Activated CD4-positive, alpha-beta T cell treated with anti-CD3 and anti-CD28 coated beads, Interleukin-2, amount 50 U/mL, for 48 hours (primary cell): ENCODE data around the gene BTBD1.
"Not testable (repeated sequence)": the region's sequence is repeated elsewhere in the genome, so short reads cannot be mapped to it uniquely, and the experiment has no call there.

Source experiments
- DNase-seq, 2 experiments: peaks; one replicate each; pipeline ENCODE4 v3.0.0-alpha.2; 2020

Gene BTBD1

DNA sequence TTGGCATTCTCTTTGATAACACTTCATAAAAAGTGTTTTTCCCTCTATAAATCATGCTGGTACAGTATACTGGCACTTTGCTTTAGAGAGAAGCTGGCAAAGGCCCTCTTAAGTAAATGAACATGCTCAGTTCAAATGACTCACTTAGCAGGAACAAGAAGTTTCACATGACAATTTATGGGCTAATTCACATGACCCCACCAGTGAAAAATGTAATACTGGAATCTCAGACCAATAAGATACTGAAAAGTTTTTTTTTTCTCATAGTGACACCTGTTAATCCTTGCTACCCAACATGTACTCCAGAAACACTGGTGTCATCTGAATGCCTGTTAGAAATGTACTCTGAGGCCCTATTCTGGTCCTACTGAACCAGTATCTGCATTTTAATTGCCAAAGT is 13.9 kb downstream of the BTBD1 start:
- DNase-seq = no peak

DNA sequence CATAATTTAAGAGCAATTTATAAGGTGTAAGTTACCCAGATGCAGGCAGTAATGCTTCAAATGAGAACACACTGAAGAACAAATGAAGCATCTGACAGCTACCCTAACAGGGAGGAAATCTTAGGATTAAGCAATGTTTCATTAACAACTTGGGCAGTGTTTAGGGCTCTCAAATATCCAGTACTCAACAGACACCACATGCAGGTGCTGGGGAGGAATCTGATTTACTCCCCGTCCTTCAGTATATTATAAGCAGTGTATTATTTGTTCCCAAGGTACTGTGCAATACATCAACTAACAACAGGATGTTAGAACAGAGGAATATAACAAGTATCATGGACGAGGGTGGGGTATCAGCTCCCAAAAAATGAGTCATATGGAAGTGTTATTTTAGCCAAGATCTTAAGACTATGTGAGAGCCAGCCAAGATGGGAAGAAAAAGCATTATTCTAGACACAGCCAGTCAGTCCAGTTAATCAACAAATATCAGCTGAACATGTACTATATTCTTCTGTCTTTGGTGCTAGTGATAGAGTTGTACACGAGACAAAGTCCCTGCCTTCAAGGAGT is 20.4 kb downstream of the BTBD1 start:
- no peak for DNase-seq

DNA sequence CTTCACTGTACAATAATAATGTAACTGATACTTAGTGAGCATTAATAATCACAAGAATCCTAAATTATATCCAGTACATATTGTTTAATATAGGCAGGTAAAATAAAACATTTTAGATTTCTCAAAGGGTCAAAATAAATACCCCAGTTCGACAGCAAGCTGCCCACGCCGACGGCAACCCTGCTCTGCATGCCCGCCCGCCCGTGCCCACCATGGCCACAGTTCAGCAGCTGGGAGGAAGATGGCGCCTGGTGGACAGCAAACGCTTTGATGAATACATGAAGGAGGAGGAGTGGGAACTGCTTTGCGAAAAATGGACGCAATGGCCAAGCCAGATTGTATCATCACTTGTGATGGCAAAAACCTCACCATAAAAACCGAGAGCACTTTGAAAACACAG is 22.9 kb downstream of the BTBD1 start:
- no peak for DNase-seq

DNA sequence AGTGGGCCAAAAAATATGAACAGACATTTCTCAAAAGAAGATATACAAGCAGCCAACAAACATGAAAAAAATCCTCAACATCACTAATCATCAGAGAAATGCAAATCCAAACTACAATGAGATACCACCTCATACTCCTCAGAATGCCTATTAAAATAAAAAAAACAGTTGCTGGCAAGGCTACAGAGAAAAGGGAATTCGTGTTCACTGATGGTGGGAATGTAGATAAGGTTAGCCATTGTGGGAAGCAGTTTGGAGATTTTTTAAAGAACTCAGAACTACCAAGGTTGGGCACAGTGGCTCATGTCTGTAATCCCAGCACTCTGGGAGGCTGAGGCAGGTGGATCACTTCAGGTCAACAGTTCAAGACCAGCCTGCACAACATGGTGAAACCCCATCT is 27.8 kb downstream of the BTBD1 start:
- no peak for DNase-seq

DNA sequence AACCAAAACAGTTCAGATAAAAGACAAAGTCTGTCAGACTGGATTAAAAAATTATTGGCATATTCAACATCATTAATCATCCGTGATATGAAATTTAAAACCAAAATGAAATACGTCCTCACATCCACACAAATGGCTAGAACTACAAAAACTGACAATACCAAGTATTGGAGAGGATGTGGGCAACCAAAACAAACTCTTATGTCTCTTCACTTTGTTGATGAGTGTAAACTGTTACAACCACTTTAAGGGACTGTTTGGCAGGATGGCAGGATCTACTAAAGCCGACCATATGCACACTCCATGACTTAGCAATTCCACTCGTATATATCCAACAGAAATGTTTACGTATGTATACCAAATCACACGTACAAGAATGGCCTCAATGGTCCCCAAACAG is 30.8 kb downstream of the BTBD1 start:
- DNase-seq = no peak

DNA sequence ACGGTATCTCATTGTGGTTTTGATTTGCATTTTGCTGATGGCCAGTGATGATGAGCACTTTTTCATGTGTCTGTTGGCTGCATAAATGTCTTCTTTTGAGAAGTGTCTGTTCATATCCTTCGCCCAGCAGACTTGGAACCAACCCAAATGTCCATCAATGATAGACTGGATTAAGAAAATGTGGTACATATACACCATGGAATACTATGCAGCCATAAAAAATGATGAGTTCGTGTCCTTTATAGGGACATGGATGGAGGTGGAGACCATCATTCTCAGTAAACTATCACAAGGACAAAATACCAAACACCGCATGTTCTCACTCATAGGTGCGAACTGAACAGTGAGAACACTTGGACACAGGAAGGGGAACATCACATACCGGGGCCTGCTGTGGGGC is 35.8 kb downstream of the BTBD1 start:
- DNase-seq = not testable (repeated sequence)

DNA sequence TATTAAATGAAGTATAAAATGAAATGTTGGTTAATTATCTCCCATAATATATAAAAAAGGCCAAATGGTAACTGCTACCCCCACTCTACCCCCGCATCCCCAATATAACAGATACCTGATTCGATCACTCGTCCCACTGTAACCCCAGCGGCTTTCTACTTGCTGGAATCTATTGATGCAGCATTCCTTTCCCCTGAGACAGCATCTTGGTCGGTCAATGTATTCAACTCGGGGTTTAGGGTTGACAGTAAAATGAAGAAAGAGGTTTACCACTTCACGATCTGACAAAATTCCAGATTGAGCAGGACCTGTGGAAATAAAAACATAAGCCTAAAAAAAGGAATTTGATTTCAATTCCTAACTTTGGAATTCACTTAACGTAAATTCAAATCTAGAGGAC is 37.0 kb downstream of the BTBD1 start:
- DNase-seq = no peak

DNA sequence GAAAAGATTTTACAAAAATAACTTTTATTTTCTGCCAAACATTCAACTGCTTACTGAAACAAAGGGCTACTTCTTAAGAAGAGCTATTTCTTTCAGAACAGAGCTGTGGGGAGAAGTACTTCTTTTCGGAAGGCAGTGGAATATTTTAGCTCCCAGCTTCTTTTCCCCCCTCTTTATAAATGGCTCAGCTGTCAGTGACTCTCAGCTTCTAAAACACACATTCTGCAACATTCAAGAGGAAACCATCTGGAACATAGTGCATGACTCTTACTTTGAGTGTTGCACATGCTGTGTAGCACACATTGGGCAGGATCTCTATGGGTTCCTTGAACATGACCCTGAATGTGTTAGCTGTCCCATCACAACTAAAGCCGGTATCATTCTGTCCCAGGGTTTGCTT is 48.6 kb downstream of the BTBD1 start:
- DNase-seq = no peak

DNA sequence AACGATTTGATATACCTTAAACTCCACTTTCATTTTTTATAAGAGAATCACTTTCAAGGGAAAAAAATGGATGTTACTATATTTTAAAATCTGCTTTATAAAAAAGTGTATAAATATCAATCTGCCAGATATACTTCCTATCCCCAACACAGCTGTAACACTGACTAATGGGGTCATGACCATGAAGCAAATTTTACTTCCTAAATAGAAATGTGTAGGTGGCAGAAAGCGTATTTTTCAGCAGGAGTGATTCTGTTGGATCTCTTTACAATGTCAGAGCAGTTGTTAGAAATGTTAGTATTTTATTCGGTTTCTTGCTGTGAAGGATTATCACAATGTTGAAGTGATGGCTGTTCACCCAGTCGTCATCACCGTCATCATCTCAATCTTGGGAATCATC is 50.1 kb downstream of the BTBD1 start:
- DNase-seq = no peak

DNA sequence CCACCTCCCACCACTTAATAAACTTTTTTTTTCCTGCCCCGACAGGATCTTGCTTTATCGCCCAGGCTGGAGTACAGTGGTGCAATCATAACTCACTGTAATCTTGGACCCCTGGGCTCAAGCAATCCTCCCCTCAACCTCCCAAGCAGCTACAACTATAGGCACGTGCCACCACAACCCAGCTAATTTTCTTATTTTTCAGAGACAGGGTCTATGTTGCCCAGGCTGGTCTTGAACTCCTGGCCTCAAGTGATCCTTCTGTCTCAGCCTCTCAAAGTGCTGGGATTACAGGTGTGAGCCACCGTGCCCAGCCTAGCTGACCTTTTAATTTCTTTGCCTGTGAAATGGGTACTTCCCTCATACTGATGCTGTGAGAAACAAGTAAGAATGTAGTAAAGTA is 51.7 kb downstream of the BTBD1 start:
- DNase-seq = no peak

DNA sequence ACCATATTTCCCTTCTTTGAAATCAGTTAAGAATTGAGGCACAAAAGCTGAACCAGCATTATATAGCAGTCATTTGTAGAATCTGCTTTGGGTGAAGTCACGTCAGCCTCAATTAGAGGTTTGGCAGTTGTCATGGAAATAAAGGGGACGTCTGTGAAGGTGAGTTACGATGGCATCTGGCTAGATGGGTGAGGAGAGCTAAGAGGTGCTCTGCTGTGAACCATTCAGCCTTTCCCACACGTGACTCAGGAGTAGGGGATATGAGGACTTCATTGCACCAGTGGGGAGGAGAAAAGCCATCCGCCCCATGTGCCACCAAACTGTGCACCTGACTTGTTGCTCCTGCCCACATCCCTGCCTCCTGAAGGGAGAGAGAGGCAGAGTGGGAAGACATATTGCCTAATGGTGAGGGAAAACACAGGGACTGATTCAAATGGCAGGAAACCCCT is 52.8 kb downstream of the BTBD1 start:
- no peak for DNase-seq

DNA sequence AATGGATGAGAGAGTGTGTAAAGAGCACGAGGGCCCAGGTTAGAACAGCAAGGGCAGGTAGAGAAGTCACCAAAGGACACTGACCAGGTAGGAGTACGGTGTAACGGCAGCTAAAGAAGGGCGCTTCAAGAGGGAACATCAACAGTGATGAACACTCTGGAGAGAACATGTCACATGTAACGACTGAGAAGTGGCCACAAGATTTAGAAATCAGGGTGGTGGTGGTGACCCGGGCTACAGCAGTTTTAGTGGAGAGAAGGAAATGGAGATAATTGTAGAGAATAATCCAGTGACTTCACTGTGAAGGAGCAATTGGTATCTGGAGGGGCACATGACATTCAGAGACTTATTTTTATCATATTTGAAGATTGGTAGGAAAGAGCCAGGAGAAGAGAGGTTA is 54.4 kb downstream of the BTBD1 start:
- DNase-seq = no peak

DNA sequence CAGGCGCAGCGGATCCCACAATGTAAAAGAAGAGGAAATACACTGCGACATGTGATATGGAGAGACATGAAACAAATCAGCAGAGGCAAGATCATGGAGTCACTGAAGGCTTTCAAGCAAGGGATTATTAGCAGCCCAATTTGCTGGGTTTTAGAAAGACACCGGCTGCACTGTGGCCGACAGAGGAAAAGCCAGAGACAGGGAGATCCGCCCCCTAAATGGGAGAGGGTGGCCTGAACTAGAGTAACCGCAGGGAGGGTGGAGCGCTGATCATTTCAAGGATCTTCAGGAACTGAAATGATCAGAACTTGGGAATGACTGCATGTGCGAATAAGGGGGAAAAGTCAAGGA is 55.0 kb downstream of the BTBD1 start:
- DNase-seq = no peak

DNA sequence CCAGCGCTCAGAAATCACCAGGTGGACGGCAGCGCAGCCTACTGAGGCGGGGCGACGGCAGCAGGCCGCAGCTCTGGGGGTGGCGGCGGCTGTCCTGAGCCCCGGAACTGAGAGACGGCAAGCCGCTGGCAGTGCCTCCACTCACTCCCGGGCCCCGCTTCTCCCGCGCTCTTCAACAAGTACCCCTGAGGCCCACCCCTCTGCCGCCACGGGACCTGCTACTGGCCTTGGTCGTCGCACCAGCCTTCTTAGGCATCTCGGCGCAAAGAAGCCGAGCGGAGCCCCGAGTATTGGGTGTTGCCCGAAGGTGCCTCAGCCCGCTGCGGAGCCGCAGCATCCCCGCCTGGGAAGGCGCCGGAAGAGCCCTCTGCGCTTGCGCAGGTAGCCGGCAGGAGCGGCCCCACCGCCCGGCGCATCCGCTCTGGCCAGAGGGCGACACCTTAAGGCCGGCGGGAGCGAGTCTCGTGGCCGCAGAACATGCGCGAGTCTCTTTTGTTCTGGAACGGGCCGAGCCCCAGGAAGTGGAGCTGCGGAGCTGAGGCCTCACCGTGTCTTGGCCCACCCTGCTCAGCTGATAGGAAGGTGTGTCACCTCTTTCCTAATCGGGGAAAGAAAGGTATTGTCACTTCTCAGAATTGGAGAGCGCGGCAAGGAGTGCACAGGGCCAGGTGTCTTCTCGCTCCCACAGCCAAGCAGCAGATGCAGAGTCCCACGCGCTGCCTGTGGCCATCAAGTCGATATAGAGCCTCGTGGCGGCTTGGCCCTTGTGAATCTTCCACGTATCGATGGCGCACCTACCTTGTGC is 55.6 kb downstream of the BTBD1 start, which contains the start of gene C15orf40:
Gene C15orf40 (minus strand): TSS at position 369 of the 805 bp plus-strand sequence. CDS start 32 bp downstream, at position 337.
- peak; percentile 83 to 88 for DNase-seq

DNA sequence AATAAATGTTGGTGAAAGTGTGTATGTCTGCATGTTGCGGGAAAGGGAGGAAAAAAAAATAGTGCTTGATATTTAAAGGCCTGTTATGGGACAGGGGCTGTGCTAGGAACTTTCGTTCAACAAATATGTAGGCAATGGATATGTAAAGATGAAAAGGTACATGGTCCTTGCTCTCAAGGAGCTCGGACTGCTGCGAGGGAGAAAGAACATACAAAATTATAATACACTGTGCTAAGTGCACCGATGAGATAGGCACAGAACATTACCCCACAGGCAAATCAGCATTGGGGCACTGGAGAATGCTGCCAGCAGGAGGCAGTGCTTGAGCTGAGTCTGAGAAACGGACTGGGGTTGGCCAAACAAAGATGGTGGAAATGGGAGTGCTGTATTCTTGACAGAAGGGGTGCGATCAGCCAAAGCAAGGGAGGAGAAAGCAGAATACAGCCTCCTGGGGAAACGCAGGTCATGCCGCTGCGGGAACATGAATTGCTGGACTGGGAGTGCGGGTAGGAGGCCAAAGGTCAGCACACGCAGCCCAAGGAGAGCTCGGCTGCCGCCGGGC is 56.3 kb downstream of the BTBD1 start:
- DNase-seq = peak; percentile 86 to 89

DNA sequence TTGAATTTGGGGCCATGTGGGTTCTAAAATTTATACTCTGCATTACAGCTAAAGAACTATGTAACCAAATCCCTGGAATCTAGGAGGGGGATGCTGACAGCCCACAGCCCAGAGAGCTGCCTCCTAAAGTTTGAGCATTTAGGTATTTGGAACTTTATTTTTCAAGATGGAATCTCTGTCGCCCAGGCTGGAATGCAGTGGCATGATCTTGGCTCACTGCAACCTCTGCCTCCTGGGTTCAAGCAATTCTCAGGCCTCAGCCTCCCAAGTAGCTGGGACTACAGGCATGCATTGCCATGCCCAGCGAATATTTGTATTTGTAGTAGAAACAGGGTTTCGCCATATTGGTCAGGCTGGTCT is 66.4 kb downstream of the BTBD1 start:
- not testable (repeated sequence) for DNase-seq

DNA sequence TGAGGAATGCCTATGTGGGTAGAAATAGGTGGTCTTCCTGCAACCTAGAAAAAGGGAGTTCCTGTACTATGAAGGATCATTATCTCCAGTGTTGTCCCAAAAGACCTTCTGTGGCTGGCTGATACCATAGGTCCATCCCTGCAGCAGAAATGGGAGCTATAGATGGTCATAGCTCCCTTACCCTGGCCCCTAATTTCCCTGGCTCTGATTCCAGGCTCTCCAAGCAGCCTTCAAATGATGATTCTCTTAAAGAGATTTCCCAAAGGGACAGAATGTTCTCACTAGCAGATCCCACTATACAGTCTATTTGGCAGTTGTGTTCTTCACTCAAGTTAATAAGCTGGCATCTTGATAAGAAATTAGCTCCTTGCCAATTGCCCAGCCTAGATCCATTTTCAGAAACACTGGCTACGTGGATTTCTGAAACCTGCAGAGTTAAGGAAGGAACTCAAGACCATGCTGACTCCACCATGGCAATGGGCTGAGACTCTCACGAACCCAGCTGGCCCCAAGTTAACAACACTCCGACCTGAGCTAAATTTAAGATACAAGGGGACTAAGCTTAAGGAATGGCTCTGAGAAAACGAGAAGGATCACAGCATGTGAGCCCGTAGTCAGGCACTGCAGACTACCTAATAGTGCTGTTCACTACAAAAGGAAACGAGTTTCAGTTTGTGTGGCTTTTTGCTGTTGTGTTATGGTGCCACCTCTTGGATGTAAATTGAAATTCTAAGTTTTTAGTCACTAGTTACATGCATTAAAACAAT is 67.0 kb downstream of the BTBD1 start:
- peak; percentile 13 to 21 for DNase-seq

DNA sequence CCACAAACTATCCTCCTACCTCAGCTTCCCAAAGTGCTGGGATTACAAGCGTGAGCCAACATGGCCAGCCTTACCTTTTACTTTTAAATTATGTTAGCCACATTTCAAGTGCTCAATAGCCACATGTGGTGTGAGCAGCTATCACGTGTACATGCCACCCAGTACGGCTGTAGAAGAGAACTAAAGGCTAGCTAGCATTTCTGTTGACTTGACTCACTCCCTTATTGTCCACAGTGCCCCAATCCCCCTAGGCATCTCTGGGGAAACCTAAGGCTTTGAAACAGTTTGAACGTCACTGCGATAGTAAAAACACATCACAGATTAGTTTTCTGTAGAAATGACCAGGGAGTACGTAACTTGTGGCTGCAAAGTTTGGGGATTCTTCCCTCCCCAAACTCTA is 67.6 kb downstream of the BTBD1 start:
- DNase-seq = no peak

DNA sequence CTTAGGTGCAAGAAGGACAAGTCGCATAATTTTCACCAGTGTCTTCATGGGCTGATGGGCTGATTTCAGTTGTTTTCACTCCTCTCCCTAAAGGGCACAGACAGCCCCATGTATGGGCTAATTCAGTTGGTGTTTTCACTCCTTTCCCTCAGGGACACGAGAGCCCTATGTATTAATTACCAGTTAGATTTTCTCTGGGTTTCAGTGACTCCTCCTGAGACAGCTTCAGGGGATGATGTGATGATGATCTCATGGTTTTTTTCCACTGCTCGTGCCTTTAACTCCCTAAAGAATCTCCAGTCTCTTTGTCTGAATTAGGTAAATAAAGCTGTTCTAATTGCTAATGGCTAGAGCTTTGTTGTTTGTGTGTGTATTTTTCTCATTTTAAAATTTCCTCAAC is 71.1 kb downstream of the BTBD1 start:
- no peak for DNase-seq

DNA sequence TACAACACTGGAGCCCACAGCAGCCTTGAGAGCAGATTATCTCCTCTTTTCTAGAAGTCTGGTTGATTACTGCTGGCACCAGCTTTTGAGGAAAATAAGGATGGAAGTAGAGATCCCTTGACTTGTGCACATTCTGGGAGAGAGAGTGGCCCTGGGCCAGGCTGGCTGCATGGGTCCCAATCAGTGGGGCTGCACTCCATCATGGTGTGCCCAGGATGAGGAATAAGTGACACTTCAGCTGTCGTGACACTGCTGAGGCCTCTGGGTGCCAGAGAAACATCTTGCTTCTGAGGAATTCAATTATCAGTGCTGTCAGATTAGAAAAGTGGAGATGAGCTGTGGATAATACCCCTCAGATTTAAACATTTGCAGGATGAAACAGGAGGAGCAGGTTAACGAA is 72.0 kb downstream of the BTBD1 start:
- DNase-seq = no peak

DNA sequence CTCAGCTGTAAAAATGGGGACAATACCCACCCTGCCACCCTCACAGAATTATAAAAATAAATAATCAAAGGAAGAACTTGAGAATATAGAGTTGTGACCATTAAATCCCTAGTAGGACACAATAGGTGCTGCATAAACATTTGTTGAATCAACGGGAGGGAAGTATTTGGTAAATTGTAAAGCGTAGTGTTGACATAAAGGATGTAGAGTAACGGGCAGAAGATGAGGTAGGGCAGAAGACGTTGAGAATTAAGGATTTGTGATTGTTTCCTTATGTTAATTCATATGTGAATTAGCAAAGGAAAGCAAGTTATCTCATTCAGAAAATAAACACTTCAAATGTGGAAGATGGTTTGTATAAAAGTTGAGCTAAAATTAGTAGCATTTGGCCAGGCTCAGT is 73.9 kb downstream of the BTBD1 start:
- DNase-seq = no peak

DNA sequence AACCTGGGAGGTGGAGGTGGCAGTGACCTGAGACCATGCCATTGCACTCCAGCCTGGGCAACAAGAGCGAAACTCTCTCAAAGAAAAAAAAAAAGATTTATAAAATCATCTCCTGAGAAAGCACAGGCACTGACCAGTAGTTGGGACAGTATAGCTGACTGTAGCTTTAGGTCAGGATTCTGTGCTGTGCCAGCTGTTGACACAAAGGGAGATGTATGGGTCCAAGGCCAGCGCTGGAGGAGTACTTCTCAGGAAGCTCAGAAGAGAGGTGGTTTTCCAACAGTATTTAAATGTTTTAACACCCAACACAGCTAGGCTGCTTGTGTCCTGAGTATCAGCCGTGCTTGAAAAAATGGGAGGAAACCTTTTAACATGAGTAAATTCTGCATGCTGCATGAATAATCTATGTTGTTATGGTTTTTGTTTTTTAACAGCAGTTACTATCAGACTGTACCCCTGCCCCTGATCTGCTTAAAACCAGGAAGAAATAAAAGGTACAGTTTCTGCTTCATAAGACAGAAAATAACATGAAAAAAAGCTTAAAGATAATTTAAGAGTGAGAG is 74.5 kb downstream of the BTBD1 start:
- no peak for DNase-seq

DNA sequence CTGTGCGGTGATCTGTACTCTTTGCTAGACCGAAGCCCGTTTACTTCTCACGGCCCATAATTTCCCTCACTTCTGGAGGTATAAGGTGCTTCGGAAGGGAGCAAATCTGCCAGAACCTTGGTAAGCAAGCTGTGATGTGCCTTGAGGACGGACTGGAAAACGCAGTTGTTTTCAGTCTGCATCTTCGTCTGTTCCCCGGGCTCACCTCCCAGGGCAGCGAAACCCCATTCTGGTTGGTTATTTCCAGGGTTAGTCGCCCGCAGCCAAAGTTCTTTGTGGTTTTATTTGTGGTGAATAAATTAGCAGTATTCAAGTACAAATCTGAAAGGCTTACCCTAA is 80.6 kb downstream of the BTBD1 start:
- DNase-seq = no peak
